Epithelial cell of proximal tubule (primary cell): ENCODE measurements around the gene TAS2R3. TPM values are rescaled to one million over a fixed set of nuclear protein-coding genes. Genes with fewer than 3 reads are reported as not detected.
"Not testable (repeated sequence)": the region's sequence is repeated elsewhere in the genome, so short reads cannot be mapped to it uniquely, and the experiment has no call there.

Experiments
- DNase-seq: peaks from one replicate; pipeline ENCODE4 v3.0.0-alpha.2; 2011; ENCODE audit warnings: low read depth
- H3K4me3 ChIP-seq: 2 replicates; pipeline ENCODE4 v1.5.1; 2011; ENCODE audit warnings: low read depth, mild to moderate bottlenecking, low read length
- CTCF ChIP-seq: conservative IDR thresholded peaks from 2 replicates; pipeline ENCODE4 v1.5.1; 2012; ENCODE audit warnings: low read depth, mild to moderate bottlenecking, low read length
- total RNA-seq: library from RNA; depleted of rRNA; stranded (reverse); fragments of >200 nt; gene quantifications from 2 replicates; pipeline ENCODE4 v1.2.3, GENCODE V29; 2015

Gene TAS2R3
- total RNA-seq, 1 donor from 2014 or later, result 0.35 TPM

GRCh38 chr7:141742229-141742628 lies 21.7 kb upstream of the TAS2R3 start:
- TF ChIP-seq CTCF, result no peak
- no peak for DNase-seq
- H3K4me3 ChIP-seq, result no peak overlapping the region

- H3K4me3 ChIP-seq, result no peak overlapping the region
- DNase-seq, result no peak
- TF ChIP-seq CTCF, result no peak
These were observed 19.8 kb upstream of the TAS2R3 start for GRCh38 chr7:141744131-141744530.

- H3K4me3 ChIP-seq, result no peak overlapping the region
- no peak for TF ChIP-seq CTCF
- no peak for DNase-seq
These were observed 15.5 kb upstream of the TAS2R3 start for GRCh38 chr7:141748396-141748795.

GRCh38 chr7:141751904-141752303 lies 12.0 kb upstream of the TAS2R3 start:
- H3K4me3 ChIP-seq, DNase-seq: not testable (repeated sequence)

GRCh38 chr7:141752634-141753033 lies 11.3 kb upstream of the TAS2R3 start:
- TF ChIP-seq CTCF, result peak; percentile 47
- H3K4me3 ChIP-seq, result no peak overlapping the region
- no peak for DNase-seq

GRCh38 chr7:141754939-141755338 lies 9.0 kb upstream of the TAS2R3 start:
- no peak overlapping the region for H3K4me3 ChIP-seq
- DNase-seq, result no peak
- peak; percentile 58 for TF ChIP-seq CTCF

GRCh38 chr7:141770083-141770583 lies 6.2 kb downstream of the TAS2R3 start:
- not testable (repeated sequence) for DNase-seq, H3K4me3 ChIP-seq

GRCh38 chr7:141776374-141776773 lies 12.5 kb downstream of the TAS2R3 start, which contains the start of gene TAS2R4:
TAS2R4 (plus strand) TSS chr7:141776674; CDS start chr7:141778489, 1,815 bp downstream.
- no peak for TF ChIP-seq CTCF

More at GRCh38 chr7:141776374-141776773, 12.5 kb downstream of the TAS2R3 start, which contains the start of gene TAS2R4:
- no peak for DNase-seq
- no peak within 1 kb of the TSS for H3K4me3 ChIP-seq
